Esophagus muscularis mucosa (tissue), 4 donors: Measurements from ENCODE around the gene TAS2R41.

Experiments
- CTCF ChIP-seq, 3 experiments: fragments of 200-600 bp in 2 of 3; fragments of 450-650 bp in 1 of 3; sonication (generic) in 2 of 3; IDR thresholded peaks; one replicate each; pipeline ENCODE4 v1.5.1; 2017 to 2019; ENCODE audit warnings: antibody characterized with exemption in 3 of 3, mild to moderate bottlenecking in 2 of 3, moderate library complexity in 1 of 3
- EP300 ChIP-seq: sonication (generic); formaldehyde crosslinking; IDR thresholded peaks from one replicate; pipeline ENCODE4 v1.6.1; 2017; ENCODE audit warnings: antibody characterized with exemption
- POLR2A ChIP-seq: fragments of 450-650 bp; IDR thresholded peaks from one replicate; pipeline ENCODE4 v1.6.1; 2017; ENCODE audit warnings: antibody characterized with exemption, moderate library complexity, mild to moderate bottlenecking, low read depth

GRCh38 chr7:143458681-143459080 lies 19.0 kb upstream of the TAS2R41 start:
- TF ChIP-seq CTCF (IDR thresholded peaks at IDR 0.05) (no peak), EP300 (no peak), POLR2A (no peak)
